ENCODE measurements around the gene MISP3.

GRCh38 chr19:14082675-14082960, 10.0 kb downstream of the MISP3 start:
- no peak for TF ChIP-seq CTCF (IDR thresholded peaks at IDR 0.05)
- no peak for TF ChIP-seq POLR2A (IDR thresholded peaks at IDR 0.05)
